RCC 7860 (cell line): ENCODE data around the gene WDR38.
A peak's percentile ranks its signal among the peaks of the same experiment; 100 is the strongest.
"Not testable (repeated sequence)": the region's sequence is repeated elsewhere in the genome, so short reads cannot be mapped to it uniquely, and the experiment has no call there.

Experiments used
- DNase-seq: peaks from one replicate; pipeline ENCODE4 v3.0.0-alpha.2; 2015; ENCODE audit warnings: low spot score
- FAIRE-seq: peaks from 2 replicates; lab custom pipeline; 2012; peaks lifted over from hg19 to GRCh38; lab: Jason Lieb, UNC

WDR38 gene

GRCh38 chr9:124831642-124832364, 21.5 kb upstream of the WDR38 start:
- DNase-seq (no peak), FAIRE-seq (no peak)

GRCh38 chr9:124834591-124834990, 18.7 kb upstream of the WDR38 start:
- DNase-seq, result peak; percentile 87
- FAIRE-seq, result peak; percentile 80

GRCh38 chr9:124835026-124835557, 18.2 kb upstream of the WDR38 start:
- peak; percentile 71 for FAIRE-seq
- DNase-seq, result peak; percentile 69

- not testable (repeated sequence) for FAIRE-seq
Measured at GRCh38 chr9:124838132-124838531, 15.1 kb upstream of the WDR38 start.

GRCh38 chr9:124838567-124839275, 14.5 kb upstream of the WDR38 start:
- FAIRE-seq, DNase-seq: not testable (repeated sequence)

More at GRCh38 chr9:124838132-124838531, 15.1 kb upstream of the WDR38 start:
- not testable (repeated sequence) for DNase-seq

- FAIRE-seq, result no peak
- no peak for DNase-seq
Measured at GRCh38 chr9:124839612-124840299, 13.5 kb upstream of the WDR38 start.

- no peak for DNase-seq
- no peak for FAIRE-seq
Measured at GRCh38 chr9:124840300-124840833, 12.9 kb upstream of the WDR38 start.

GRCh38 chr9:124841075-124841821, 12.0 kb upstream of the WDR38 start:
- FAIRE-seq, result no peak
- DNase-seq, result no peak

- DNase-seq (no peak), FAIRE-seq (no peak)
Measured at GRCh38 chr9:124843456-124844034, 9.7 kb upstream of the WDR38 start.

GRCh38 chr9:124844291-124844690, 9.0 kb upstream of the WDR38 start:
- DNase-seq (no peak), FAIRE-seq (no peak)

GRCh38 chr9:124846467-124846866, 6.8 kb upstream of the WDR38 start:
- not testable (repeated sequence) for DNase-seq, FAIRE-seq

GRCh38 chr9:124846969-124847368, 6.3 kb upstream of the WDR38 start:
- DNase-seq (no peak), FAIRE-seq (no peak)

GRCh38 chr9:124849801-124850200, 3.5 kb upstream of the WDR38 start:
- FAIRE-seq, result no peak
- no peak for DNase-seq

GRCh38 chr9:124852121-124852828, 985 bp upstream of the WDR38 start:
- DNase-seq, result no peak
- FAIRE-seq, result no peak

GRCh38 chr9:124853605-124854143, 414 bp downstream of the WDR38 start:
- FAIRE-seq, result no peak
- DNase-seq, result no peak

GRCh38 chr9:124854161-124854560, 901 bp downstream of the WDR38 start:
- FAIRE-seq (no peak), DNase-seq (no peak)

- FAIRE-seq, result no peak
Measured at GRCh38 chr9:124854822-124855221, 1.6 kb downstream of the WDR38 start.

GRCh38 chr9:124855566-124855943, 2.3 kb downstream of the WDR38 start:
- FAIRE-seq, result no peak
- no peak for DNase-seq

More at GRCh38 chr9:124854822-124855221, 1.6 kb downstream of the WDR38 start:
- DNase-seq, result no peak
